HepG2 (cell line): ENCODE measurements around the gene S100A4. TPM values are rescaled to one million over a fixed set of nuclear protein-coding genes. Genes with fewer than 3 reads are reported as not detected.

ENCODE experiments used
- ATAC-seq: fragments of 200-7000 bp; cut with Tn5 transposase; 3 replicates; pipeline ENCODE4 v1.9.1; 2020; ENCODE audit warnings: mild to moderate bottlenecking, moderate library complexity
- BruUV-seq: library from RNA; stranded (reverse); fragments of 400-500 nt; replicated peaks from 2 replicates; lab custom pipeline; 2021; lab: Mats Ljungman, UMichigan
- CTCF ChIA-PET: fragments of 300-600 bp; formaldehyde crosslinking; extraction: SDS; loops from one replicate; lab custom pipeline; 2021; ENCODE audit warnings: low total read pairs, inconsistent platforms, low intra/inter-chr PET ratio; lab: Yijun Ruan, JAX
- POLR2A ChIA-PET: fragments of 350-600 bp; sonication (Branson Sonifier 250); formaldehyde crosslinking; loops from one replicate; lab custom pipeline; 2020; ENCODE audit warnings: antibody characterized with exemption, inconsistent platforms; lab: Yijun Ruan, JAX
- DNase-seq: peaks from one replicate; pipeline ENCODE4 v3.0.0-alpha.2; 2015; ENCODE audit warnings: low spot score
- FAIRE-seq: peaks from 3 replicates; lab custom pipeline; 2011; peaks lifted over from hg19 to GRCh38; lab: Jason Lieb, UNC
- H2AFZ ChIP-seq: one replicate; pipeline ENCODE4 v1.6.1; 2011; ENCODE audit warnings: low read length, inconsistent platforms
- H3K27ac ChIP-seq: fragments of 300-600 bp; 3 replicates; pipeline ENCODE4 v1.8.0; 2011; ENCODE audit warnings: mixed run types, mild to moderate bottlenecking, mixed read lengths, low read length, inconsistent platforms; ENCODE audit not compliant: insufficient read depth; ENCODE audit errors: extremely low read length
- H3K27me3 ChIP-seq, 2 experiments: fragments of 200-600 bp in 1 of 2; 2 replicates in 1 of 2; 3 replicates in 1 of 2; pipeline versions ENCODE4 v1.6.0 to v1.8.0; 2011; ENCODE audit warnings: low read length in 2 of 2, mild to moderate bottlenecking in 2 of 2, moderate library complexity in 2 of 2, inconsistent platforms in 1 of 2; ENCODE audit not compliant: insufficient read depth in 2 of 2, control insufficient read depth in 1 of 2
- H3K36me3 ChIP-seq, 2 experiments: fragments of 200-600 bp in 1 of 2; replicated peaks in 1 of 2; 2 replicates in 1 of 2; 3 replicates in 1 of 2; pipeline versions ENCODE4 v1.5.1 to v1.8.0; 2011; ENCODE audit warnings: low read length in 2 of 2, inconsistent platforms in 1 of 2; ENCODE audit not compliant: insufficient read depth in 2 of 2, control insufficient read depth in 1 of 2
- H3K4me1 ChIP-seq: 2 replicates; pipeline ENCODE4 v1.5.1; 2012; ENCODE audit warnings: low read length, inconsistent platforms; ENCODE audit not compliant: insufficient read depth
- H3K4me2 ChIP-seq: 2 replicates; pipeline ENCODE4 v1.6.0; 2011; ENCODE audit warnings: low read depth, low read length, inconsistent platforms
- H3K4me3 ChIP-seq, 3 experiments: fragments of 200-600 bp in 1 of 3; sonication (generic), shearing (Covaris generic) in 1 of 3; replicated peaks in 1 of 3; 2 replicates each; pipeline ENCODE4 v1.5.1; 2011 to 2016; ENCODE audit warnings: low read length in 3 of 3, inconsistent platforms in 2 of 3, low read depth in 2 of 3, mild to moderate bottlenecking in 2 of 3, control low read depth in 1 of 3, mixed read lengths in 1 of 3; ENCODE audit not compliant: insufficient read depth in 1 of 3
- H3K79me2 ChIP-seq: one replicate; pipeline ENCODE4 v1.6.1; 2011; ENCODE audit warnings: low read length, inconsistent platforms; ENCODE audit not compliant: insufficient read depth
- H3K9ac ChIP-seq: 2 replicates; pipeline ENCODE4 v1.6.0; 2011; ENCODE audit warnings: mild to moderate bottlenecking, low read depth, low read length, inconsistent platforms; ENCODE audit not compliant: insufficient read depth
- H3K9me3 ChIP-seq: 2 replicates; pipeline ENCODE4 v1.5.1; 2012; ENCODE audit warnings: mild to moderate bottlenecking, low read length
- H4K20me1 ChIP-seq: 2 replicates; pipeline ENCODE4 v1.6.0; 2011; ENCODE audit warnings: inconsistent platforms, mild to moderate bottlenecking, low read length, moderate library complexity; ENCODE audit not compliant: insufficient read depth
- HNF4A ChIP-seq: sonication (generic); formaldehyde crosslinking; IDR thresholded peaks from 2 replicates; pipeline ENCODE4 v1.4.0; 2020; ENCODE audit warnings: missing genetic modification reagents
- MIXL1 ChIP-seq: IDR thresholded peaks from 2 replicates; pipeline ENCODE4 v1.6.1; 2016
- MXD4 ChIP-seq: IDR thresholded peaks from 2 replicates; pipeline ENCODE4 v1.6.1; 2016; ENCODE audit warnings: mild to moderate bottlenecking, missing biosample characterization, missing genetic modification reagents
- REL ChIP-seq: sonication (generic); formaldehyde crosslinking; conservative IDR thresholded peaks from 2 replicates; pipeline ENCODE4 v1.8.0; 2022; ENCODE audit warnings: mild to moderate bottlenecking, missing genetic modification reagents, moderate library complexity
- SETDB1 ChIP-seq: sonication (generic); formaldehyde crosslinking; IDR thresholded peaks from 2 replicates; pipeline ENCODE4 v1.5.1; 2020; ENCODE audit warnings: missing genetic modification reagents, mild to moderate bottlenecking, borderline replicate concordance
- SRF ChIP-seq: IDR thresholded peaks from 2 replicates; pipeline ENCODE4 v1.6.1; 2011; ENCODE audit warnings: mild to moderate bottlenecking, low read depth, low read length, moderate library complexity
- TSC22D2 ChIP-seq: sonication (generic); formaldehyde crosslinking; IDR thresholded peaks from 2 replicates; pipeline ENCODE4 v1.5.1; 2020; ENCODE audit warnings: missing genetic modification reagents, mild to moderate bottlenecking, borderline replicate concordance
- ZNF17 ChIP-seq: sonication (generic); formaldehyde crosslinking; IDR thresholded peaks from 2 replicates; pipeline ENCODE4 v1.5.0; 2020; ENCODE audit warnings: mild to moderate bottlenecking, missing genetic modification reagents
- ZNF629 ChIP-seq: sonication (generic); formaldehyde crosslinking; conservative IDR thresholded peaks from 2 replicates; pipeline ENCODE4 v1.5.0; 2020; ENCODE audit warnings: missing genetic modification reagents
- WGBS: methylation state at CpG from one replicate; pipeline ENCODE4 v1.1.6; 2017; ENCODE audit warnings: low lambda C conversion rate; 5-methylcytosine and 5-hydroxymethylcytosine counted together
- in situ Hi-C: cut with HindIII; loops from 2 replicates; pipeline ENCODE4 v1.10.0; 2017; ENCODE audit warnings: low pct_unique_long_range_greater_than_20kb; ENCODE audit not compliant: extremely low pct_ligation_motif_present
- intact Hi-C: fragments of 100-400 bp; cut with micrococcal nuclease; formaldehyde crosslinking; loops from one replicate; pipeline ENCODE4 v1.10.0; 2022; ENCODE audit not compliant: unreplicated experiment
- polyA plus RNA-seq, 8 experiments: library from polyadenylated mRNA; depleted of rRNA in 3 of 8; stranded (reverse) in 7 of 8; unstranded in 1 of 8; fragments of >200 nt; fragmentation: Illumina TruSeq in 4 of 8; extraction: Trizol in 4 of 8; gene quantifications; 2 replicates each; pipeline versions ENCODE4 v1.2.1 to v1.2.3, GENCODE V29; 2011 to 2016; ENCODE audit warnings: low read depth in 4 of 8, missing spikeins in 1 of 8, mixed read lengths in 1 of 8; ENCODE audit not compliant: insufficient read depth in 1 of 8
- total RNA-seq, 5 experiments: library from RNA; depleted of rRNA; stranded (reverse); fragments of >200 nt; fragmentation: Illumina TruSeq; extraction: Trizol; gene quantifications; 2 replicates each; pipeline ENCODE4 v1.2.3, GENCODE V29; 2016; ENCODE audit warnings: low read depth in 1 of 5
- TF ChIP-seq, protein P1 (sequence below): IDR thresholded peaks from 2 replicates; pipeline ENCODE4 v1.6.1; 2016; ENCODE audit warnings: control low read depth
- TF ChIP-seq, protein P2 (sequence below): IDR thresholded peaks from 2 replicates; pipeline ENCODE4 v1.6.1; 2018; ENCODE audit warnings: missing genetic modification reagents

The S100A4 gene
- total and polyA plus RNA-seq, 2 of the 13 experiments (the other 11 are each of a cell fraction or from before 2014, with no cell fraction given), result 12.9 to 20.2 TPM

DNA sequence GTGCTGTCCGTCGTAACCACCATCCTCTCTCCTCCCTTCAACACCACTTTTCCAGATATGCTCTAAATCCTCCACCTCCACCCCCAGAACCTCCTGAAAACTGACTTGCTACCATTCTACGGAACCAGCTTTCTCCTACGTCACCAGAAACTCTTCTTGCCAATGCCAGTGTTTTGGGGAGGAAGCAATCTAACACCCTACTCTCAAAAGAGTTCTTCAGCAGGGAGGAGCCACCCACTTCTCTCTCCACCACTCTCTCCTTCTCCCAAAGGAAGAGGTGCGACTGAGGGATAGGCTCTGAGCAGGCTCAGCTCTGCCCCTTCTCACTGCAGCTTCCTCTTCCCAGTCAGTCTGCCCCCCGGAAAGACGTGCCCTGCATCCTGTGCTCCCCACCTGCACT is 26.1 kb upstream of the S100A4 start (continued):
- TF ChIP-seq SRF, result no peak

DNA sequence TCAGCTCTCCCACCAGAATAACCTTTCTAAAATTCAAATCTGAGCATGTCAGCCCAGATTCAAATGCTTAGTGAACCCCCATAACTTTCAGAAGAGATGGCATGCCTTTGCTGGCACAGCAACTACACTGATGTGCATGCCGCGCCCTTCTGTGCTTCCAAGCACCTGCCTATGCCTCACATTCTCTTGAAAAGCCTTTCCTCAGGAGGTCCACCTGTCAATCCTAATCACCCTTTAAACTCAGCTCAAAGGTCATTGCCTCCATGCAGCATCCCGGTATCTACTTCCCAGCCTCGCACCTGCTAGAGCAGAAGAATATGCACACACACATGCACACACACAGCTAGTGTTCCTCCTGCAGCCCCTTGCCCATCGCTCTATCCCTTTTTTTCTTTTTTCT is 25.3 kb upstream of the S100A4 start:
- in situ Hi-C loops, result loop anchor here (5.0 kb wide), 1 partner anchor 56 kb away; the partner anchor contains the start of genes S100A1 and S100A13
- Histone ChIP-seq H3K27me3 (no peaks in the 10 kb centered on the region), H3K4me2 (no peak overlapping the region), H3K36me3 (no peaks in the 10 kb centered on the region), H2AFZ (no peak overlapping the region), H3K4me3 (no peak overlapping the region), H3K79me2 (no peaks in the 10 kb centered on the region), H3K9ac (no peak overlapping the region), H4K20me1 (no peaks in the 10 kb centered on the region), H3K27ac (no peak overlapping the region), H3K4me1 (peaks cover 54% of the 10 kb centered on the region), H3K9me3 (no peaks in the 10 kb centered on the region)
- POLR2A ChIA-PET, result interaction anchor here (0.8 to 1.0 kb wide), 2 partner anchors 42 to 58 kb away, joined by 3 read pairs; partner anchors contain the start of genes S100A1 and S100A16
- TF ChIP-seq, protein P1, sequence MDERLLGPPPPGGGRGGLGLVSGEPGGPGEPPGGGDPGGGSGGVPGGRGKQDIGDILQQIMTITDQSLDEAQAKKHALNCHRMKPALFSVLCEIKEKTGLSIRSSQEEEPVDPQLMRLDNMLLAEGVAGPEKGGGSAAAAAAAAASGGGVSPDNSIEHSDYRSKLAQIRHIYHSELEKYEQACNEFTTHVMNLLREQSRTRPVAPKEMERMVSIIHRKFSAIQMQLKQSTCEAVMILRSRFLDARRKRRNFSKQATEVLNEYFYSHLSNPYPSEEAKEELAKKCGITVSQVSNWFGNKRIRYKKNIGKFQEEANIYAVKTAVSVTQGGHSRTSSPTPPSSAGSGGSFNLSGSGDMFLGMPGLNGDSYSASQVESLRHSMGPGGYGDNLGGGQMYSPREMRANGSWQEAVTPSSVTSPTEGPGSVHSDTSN (CRISPR knock-in tag), result 0 out of 2 replicates have a peak, but pooled peaks have one; percentile 25
- TF ChIP-seq TSC22D2 (no peak), HNF4A (peak; percentile 43), MIXL1 (0 out of 2 replicates have a peak, but pooled peaks have one; percentile 19)
- FAIRE-seq (no peak), DNase-seq (no peak), ATAC-seq (no peak)
- BruUV-seq, result no TSS peak
- CTCF ChIA-PET, result no interaction called here
- WGBS, result 41% methylated on average over 5 of the region's 5 CpGs
- intact Hi-C loops, result no loop called here

DNA sequence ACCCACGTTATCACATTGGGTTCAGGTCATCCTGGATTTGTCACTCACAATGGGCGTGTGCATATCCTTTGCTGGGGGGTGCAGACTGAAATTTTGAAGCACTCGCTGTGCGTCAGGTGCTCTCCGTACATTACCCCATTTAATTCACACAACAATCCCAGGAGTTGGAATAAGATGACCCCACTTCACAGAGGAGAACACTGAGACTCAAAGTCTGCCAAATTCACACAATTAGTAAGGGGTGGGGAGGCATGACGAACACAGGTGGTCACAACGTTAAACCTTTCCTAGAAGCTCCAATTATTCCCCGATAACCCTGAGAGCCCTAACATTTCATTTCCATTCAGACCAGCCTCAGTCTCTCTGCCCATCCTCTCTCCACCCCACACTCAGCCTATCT is 23.9 kb upstream of the S100A4 start:
- Histone ChIP-seq H4K20me1 (no peaks in the 10 kb centered on the region), H3K4me2 (no peak overlapping the region), H3K27ac (no peak overlapping the region), H3K9me3 (no peaks in the 10 kb centered on the region), H3K4me3 (no peak overlapping the region), H3K79me2 (no peaks in the 10 kb centered on the region), H3K9ac (no peak overlapping the region), H3K4me1 (peaks cover 61% of the 10 kb centered on the region), H2AFZ (no peak overlapping the region), H3K36me3 (no peaks in the 10 kb centered on the region), H3K27me3 (no peaks in the 10 kb centered on the region)
- in situ Hi-C loops (loop anchor here (5.0 kb wide), 2 partner anchors 37 to 62 kb away; no protein-coding TSS in a partner anchor), intact Hi-C loops (no loop called here)
- DNase-seq (no peak), FAIRE-seq (no peak), ATAC-seq (no peak)
- BruUV-seq, result no TSS peak
- CTCF ChIA-PET, result interaction anchor here (2.9 to 3.5 kb wide), 2 partner anchors 36 to 58 kb away, joined by 42 to 63 read pairs; no protein-coding TSS in a partner anchor
- POLR2A ChIA-PET, result interaction anchor here (1.1 kb wide), 1 partner anchor 40 kb away, joined by 3 read pairs; no protein-coding TSS in a partner anchor
- WGBS, result 71% methylated on average over 8 of the region's 8 CpGs
- TF ChIP-seq MXD4 (CRISPR knock-in tag) (no peak), REL (CRISPR knock-in tag) (no peak), ZNF17 (no peak), ZNF629 (CRISPR knock-in tag) (peak; percentile 60), SETDB1 (CRISPR knock-in tag) (no peak)
- TF ChIP-seq, protein P2, sequence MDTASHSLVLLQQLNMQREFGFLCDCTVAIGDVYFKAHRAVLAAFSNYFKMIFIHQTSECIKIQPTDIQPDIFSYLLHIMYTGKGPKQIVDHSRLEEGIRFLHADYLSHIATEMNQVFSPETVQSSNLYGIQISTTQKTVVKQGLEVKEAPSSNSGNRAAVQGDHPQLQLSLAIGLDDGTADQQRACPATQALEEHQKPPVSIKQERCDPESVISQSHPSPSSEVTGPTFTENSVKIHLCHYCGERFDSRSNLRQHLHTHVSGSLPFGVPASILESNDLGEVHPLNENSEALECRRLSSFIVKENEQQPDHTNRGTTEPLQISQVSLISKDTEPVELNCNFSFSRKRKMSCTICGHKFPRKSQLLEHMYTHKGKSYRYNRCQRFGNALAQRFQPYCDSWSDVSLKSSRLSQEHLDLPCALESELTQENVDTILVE (CRISPR knock-in tag), result no peak
